Heart right ventricle (tissue), 16 donors: ENCODE measurements around the gene TCF4. TPM values are rescaled to one million over a fixed set of nuclear protein-coding genes. Genes with fewer than 3 reads are reported as not detected.

Experiments
- ATAC-seq, 8 donors: fragments of 200-7000 bp; cut with Tn5 transposase; one replicate each; pipeline ENCODE4 v1.9.1; 2020; ENCODE audit warnings: mild to moderate bottlenecking in 8 of 8, moderate library complexity in 8 of 8, moderate number of reproducible peaks in 1 of 8
- DNase-seq, 2 donors: peaks; one replicate each; pipeline ENCODE4 v3.0.0-alpha.2; 2020
- H3K27ac ChIP-seq, 10 donors: fragments of 200-600 bp; sonication (generic) in 2 of 10; one replicate each; pipeline versions ENCODE4 v1.5.0 to v1.8.0; 2020 to 2022; ENCODE audit warnings: mild to moderate bottlenecking in 3 of 10
- H3K27me3 ChIP-seq, 7 donors: fragments of 200-600 bp; one replicate each; pipeline ENCODE4 v1.8.0; 2021 to 2022; ENCODE audit warnings: mild to moderate bottlenecking in 2 of 7
- H3K36me3 ChIP-seq, 9 donors: fragments of 200-600 bp; sonication (generic) in 1 of 9; one replicate each; pipeline versions ENCODE4 v1.5.0 to v1.8.0; 2020 to 2022; ENCODE audit warnings: mild to moderate bottlenecking in 2 of 9
- H3K4me1 ChIP-seq, 9 donors: fragments of 200-600 bp; sonication (generic) in 1 of 9; one replicate each; pipeline versions ENCODE4 v1.5.0 to v1.8.0; 2020 to 2022; ENCODE audit warnings: mild to moderate bottlenecking in 4 of 9
- H3K4me3 ChIP-seq, 10 donors: fragments of 200-600 bp; sonication (generic) in 2 of 10; one replicate each; pipeline versions ENCODE4 v1.5.0 to v1.8.0; 2020 to 2022; ENCODE audit warnings: mild to moderate bottlenecking in 7 of 10, moderate library complexity in 2 of 10
- H3K9me3 ChIP-seq, 11 donors: fragments of 200-600 bp in 10 of 11; sonication (generic) in 2 of 11; one replicate each; pipeline versions ENCODE4 v1.5.0 to v1.8.0; 2013 to 2022; ENCODE audit warnings: mild to moderate bottlenecking in 2 of 11, control low read depth in 1 of 11, moderate library complexity in 1 of 11
- CTCF ChIP-seq, 9 donors: fragments of 200-600 bp; sonication (generic) in 2 of 9; IDR thresholded peaks; one replicate each; pipeline versions ENCODE4 v1.5.0 to v1.8.0; 2021 to 2022; ENCODE audit warnings: antibody characterized with exemption in 9 of 9, mild to moderate bottlenecking in 5 of 9, moderate library complexity in 1 of 9
- WGBS, 2 donors: extraction: QIAGEN DNeasy Blood & Tissue Kit; methylation state at CpG; one replicate each; pipeline ENCODE4 v1.1.7; 2013; ENCODE audit warnings: inconsistent platforms in 1 of 2; 5-methylcytosine and 5-hydroxymethylcytosine counted together
- intact Hi-C, 10 donors: fragments of 100-400 bp; cut with DNase I; formaldehyde crosslinking; loops; one replicate each; pipeline versions ENCODE4 v1.11.1 to v1.14.2; 2022
- polyA plus RNA-seq, 2 donors: library from polyadenylated mRNA; stranded (reverse); fragments of 200-250 nt; gene quantifications; one replicate each; pipeline ENCODE4 v1.2.3, GENCODE V29; 2013
- total RNA-seq, 10 donors: library from RNA; stranded (reverse); fragmentation: NEBNext Ultra II Directional in 3 of 10; extraction: Animal tissue kit (Norgen Biotek cat#: 25700) in 3 of 10; gene quantifications; one replicate each; pipeline versions ENCODE4 v1.2.1 to v1.2.4, GENCODE V29; 2021 to 2023
- donor health status: Arrhythmogenic right ventricular cardiomyopathy.
- donor health status: ischemic (EF 13 %, LVEDD 7.1; RV severe dilation, severe dysfunction).
- donor health status: healthy with polysubstance abuse.
- donor health status: DM: no; HTN: yes; CAD: no.
- donor health status: DM: no; HTN: no; CAD: no.
- donor health status: ischemic (EF 25% LVEDD 6.9; RV normal size, moderate dysfunction).
- donor health status: ischemic (EF 25% LVEDD 5.7; RV mildly dilated, moderate dysfunction).
- donor health status: healthy.
- donor health status: DM: yes; HTN: yes; CAD: no.
- donor health status: Ischemic cardiomyopathy.
- donor health status: ischemic (EF 35%, LVEDD 5.7; RV mildly dilated, moderate dysfunction).
- donor health status: nonischemic (EF 11% LVEDD 7.7; RV severe dilation, severe dysfunction).
- donor health status: DM: yes; HTN: yes; CAD: no.
- donor health status: PGD.
- donor health status: ischemic (EF 29% LVEDD 5.4; RV normal size, mild dysfunction).
- donor health status: nonischemic (EF 23%, LVEDD 6.1; RV moderate dilation, normal function).

Gene TCF4
- total and polyA plus RNA-seq, 12 donors: 12.6 to 90.1 (median 65.5) TPM

GRCh38 chr18:55321265-55322177 lies 266.5 kb downstream of the TCF4 start:
- H3K4me1 ChIP-seq: peaks cover 3 to 52% (median 37%) of the 10 kb centered on the region in 9 donors
- peak overlapping the region; percentile 87 to 98 (median 94) for H3K27ac ChIP-seq
- no peaks in the 10 kb centered on the region for H3K9me3 ChIP-seq
- 0% methylated on average over 31 of the region's 31 CpGs for WGBS, 2 donors
- ATAC-seq (peak; percentile 85 to 95 (median 93)), DNase-seq (peak; percentile 94 to 95)
- no peak for TF ChIP-seq CTCF (IDR thresholded peaks at IDR 0.05)
- peak overlapping the region; percentile 29 to 79 (median 64) for H3K4me3 ChIP-seq
- no peaks in the 10 kb centered on the region for H3K36me3 ChIP-seq
- intact Hi-C loops: loop anchor here in 7 of 10 donors (2.0 to 10.0 kb wide), 14 partner anchors 57 to 1253 kb away; partner anchors contain the start of gene TCF4 (in 5 of the 7)
- H3K27me3 ChIP-seq: no peaks in the 10 kb centered on the region

GRCh38 chr18:55320424-55321264 lies 267.3 kb downstream of the TCF4 start:
- Histone ChIP-seq H3K4me3 (peak overlapping the region; percentile 29 to 79 (median 64)), H3K9me3 (no peaks in the 10 kb centered on the region), H3K4me1 (peaks cover 2 to 52% (median 39%) of the 10 kb centered on the region in 9 donors), H3K27me3 (no peaks in the 10 kb centered on the region), H3K36me3 (no peaks in the 10 kb centered on the region), H3K27ac (peak overlapping the region; percentile 87 to 98 (median 94))
- intact Hi-C loops: loop anchor here in 7 of 10 donors (5.0 to 10.0 kb wide), 13 partner anchors 56 to 1254 kb away; partner anchors contain the start of gene TCF4 (in 4 of the 7)
- WGBS, 2 donors: 28 to 44% methylated on average over 8 of the region's 8 CpGs
- DNase-seq: no peak
- ATAC-seq: no peak
- no peak for TF ChIP-seq CTCF (IDR thresholded peaks at IDR 0.05)

- H3K9me3 ChIP-seq: no peaks in the 10 kb centered on the region
- no peaks in the 10 kb centered on the region for H3K36me3 ChIP-seq
- 26 to 36% methylated on average over 6 of the region's 6 CpGs for WGBS, 2 donors
- H3K27ac ChIP-seq: peak overlapping the region; percentile 87 to 98 (median 94)
- intact Hi-C loops: loop anchor here (2.0 to 10.0 kb wide), 16 partner anchors 55 to 1255 kb away; partner anchors contain the start of gene TCF4 (in 4 of the 10)
- H3K27me3 ChIP-seq: no peaks in the 10 kb centered on the region
- TF ChIP-seq CTCF (IDR thresholded peaks at IDR 0.05): no peak
- H3K4me1 ChIP-seq: peaks cover 2 to 60% (median 46%) of the 10 kb centered on the region in 9 donors
- ATAC-seq (no peak), DNase-seq (no peak)
- peak overlapping the region; percentile 29 to 79 (median 64) for H3K4me3 ChIP-seq
Measured at GRCh38 chr18:55319459-55320193, 268.4 kb downstream of the TCF4 start.
